A673 (cell line): ENCODE data around the gene KRTAP5-3.

Source experiments
- CTCF ChIP-seq: fragments of 300-800, 200-600 bp; sonication (generic); conservative IDR thresholded peaks from 2 replicates; pipeline ENCODE4 v1.5.1; 2017; ENCODE audit warnings: low read depth, mild to moderate bottlenecking, antibody characterized with exemption, low read length, moderate library complexity, mixed read lengths
- EZH2 ChIP-seq: fragments of 200-600 bp; sonication (generic); IDR thresholded peaks from 2 replicates; pipeline ENCODE4 v1.6.1; 2017; ENCODE audit warnings: borderline replicate concordance, low read depth, mild to moderate bottlenecking, mixed read lengths, antibody characterized with exemption, low read length; ENCODE audit not compliant: poor library complexity, severe bottlenecking

GRCh38 chr11:1630271-1630670, 22.0 kb upstream of the KRTAP5-3 start:
- TF ChIP-seq CTCF (no peak), EZH2 (no peak)
